GM23338 (cell line): ENCODE measurements around the gene EXD3. TPM values are rescaled to one million over a fixed set of nuclear protein-coding genes. Genes with fewer than 3 reads are reported as not detected.

Experiments
- ATAC-seq: fragments of 200-7000 bp; cut with Tn5 transposase; 3 replicates; pipeline ENCODE4 v1.9.1; 2020
- DNase-seq: peaks from one replicate; pipeline ENCODE4 v3.0.0-alpha.2; 2015; ENCODE audit warnings: low spot score
- H2AFZ ChIP-seq: fragments of 200-600 bp; sonication (generic); 2 replicates; pipeline ENCODE4 v1.8.0; 2016; ENCODE audit warnings: antibody characterized with exemption, mild to moderate bottlenecking, moderate library complexity
- H3F3A ChIP-seq: fragments of 200-600 bp; sonication (generic); replicated peaks from 2 replicates; pipeline ENCODE4 v1.8.0; 2017; ENCODE audit warnings: antibody characterized with exemption, mixed run types, low read depth
- H3K27ac ChIP-seq: fragments of 200-600 bp; sonication (generic); 2 replicates; pipeline ENCODE4 v1.6.1; 2016; ENCODE audit warnings: low read depth
- H3K27me3 ChIP-seq: fragments of 200-600 bp; sonication (generic); 2 replicates; pipeline ENCODE4 v1.8.0; 2016; ENCODE audit warnings: mild to moderate bottlenecking, mixed run types, moderate library complexity; ENCODE audit not compliant: insufficient read depth
- H3K36me3 ChIP-seq: fragments of 200-600 bp; sonication (generic); 2 replicates; pipeline ENCODE4 v1.8.0; 2016; ENCODE audit warnings: mild to moderate bottlenecking; ENCODE audit not compliant: insufficient read depth
- H3K4me1 ChIP-seq: fragments of 200-600 bp; sonication (generic); 2 replicates; pipeline ENCODE4 v1.8.0; 2016; ENCODE audit warnings: mild to moderate bottlenecking, moderate library complexity; ENCODE audit not compliant: insufficient read depth
- H3K4me2 ChIP-seq: fragments of 200-600 bp; sonication (generic); 2 replicates; pipeline ENCODE4 v1.7.1; 2017; ENCODE audit warnings: mixed run types
- H3K4me3 ChIP-seq: fragments of 200-600 bp; sonication (generic); 2 replicates; pipeline ENCODE4 v1.6.1; 2016; ENCODE audit warnings: mixed run types
- H3K79me2 ChIP-seq: fragments of 200-600 bp; sonication (generic); replicated peaks from 2 replicates; pipeline ENCODE4 v1.8.0; 2017; ENCODE audit warnings: mild to moderate bottlenecking; ENCODE audit not compliant: insufficient read depth
- H3K9me2 ChIP-seq: fragments of 200-600 bp; sonication (generic); 2 replicates; pipeline ENCODE4 v1.8.0; 2017; ENCODE audit not compliant: insufficient read depth
- H4K20me1 ChIP-seq: fragments of 200-600 bp; sonication (generic); replicated peaks from 2 replicates; pipeline ENCODE4 v1.8.0; 2017; ENCODE audit warnings: mild to moderate bottlenecking; ENCODE audit not compliant: insufficient read depth
- H3K27ac Mint-ChIP-seq: 2 replicates; pipeline ENCODE4 v1.8.0; 2020; ENCODE audit warnings: inconsistent platforms, mild to moderate bottlenecking, moderate library complexity, mixed read lengths
- H3K27me3 Mint-ChIP-seq: 3 replicates; pipeline ENCODE4 v1.8.0; 2022; ENCODE audit warnings: low read depth, mild to moderate bottlenecking, moderate library complexity, mixed read lengths, inconsistent platforms; ENCODE audit not compliant: insufficient read depth, poor library complexity
- H3K36me3 Mint-ChIP-seq: 3 replicates; pipeline ENCODE4 v1.8.0; 2021; ENCODE audit warnings: low read depth, mild to moderate bottlenecking, inconsistent platforms, moderate library complexity, mixed read lengths
- H3K4me1 Mint-ChIP-seq: 3 replicates; pipeline ENCODE4 v1.8.0; 2020; ENCODE audit warnings: mild to moderate bottlenecking, inconsistent platforms, mixed read lengths
- H3K4me3 Mint-ChIP-seq: 3 replicates; pipeline ENCODE4 v1.8.0; 2021; ENCODE audit warnings: moderate library complexity, mild to moderate bottlenecking, inconsistent platforms, mixed read lengths
- H3K9me3 Mint-ChIP-seq: 3 replicates; pipeline ENCODE4 v1.8.0; 2020; ENCODE audit warnings: moderate library complexity, mild to moderate bottlenecking, inconsistent platforms, mixed read lengths
- CREB1 ChIP-seq: fragments of 250-450 bp; sonication (Bioruptor Pico); IDR thresholded peaks from 2 replicates; pipeline ENCODE4 v1.5.0; 2020; ENCODE audit warnings: low read depth, mild to moderate bottlenecking, moderate library complexity
- CTCF ChIP-seq, 2 experiments: fragments of 200-600 bp in 1 of 2; sonication (generic) in 1 of 2; conservative IDR thresholded peaks; 2 replicates each; pipeline versions ENCODE4 v1.5.1 to v1.6.1; 2016 to 2017; ENCODE audit warnings: antibody characterized with exemption in 2 of 2, low read depth in 2 of 2, mild to moderate bottlenecking in 2 of 2, moderate library complexity in 1 of 2
- ETS1 ChIP-seq: IDR thresholded peaks from 2 replicates; pipeline ENCODE4 v1.6.1; 2016; ENCODE audit warnings: antibody characterized with exemption
- EZH2 ChIP-seq: fragments of 200-600 bp; sonication (generic); IDR thresholded peaks from one replicate; pipeline ENCODE4 v1.8.0; 2017; ENCODE audit warnings: antibody characterized with exemption, mild to moderate bottlenecking, low read depth; ENCODE audit not compliant: unreplicated experiment
- EZH2phosphoT487 ChIP-seq: fragments of 200-600 bp; sonication (generic); IDR thresholded peaks from one replicate; pipeline ENCODE4 v1.8.1; 2018; ENCODE audit warnings: antibody characterized with exemption; ENCODE audit not compliant: unreplicated experiment
- JUNB ChIP-seq: IDR thresholded peaks from one replicate; pipeline ENCODE4 v1.6.1; 2016; ENCODE audit warnings: antibody characterized with exemption; ENCODE audit not compliant: unreplicated experiment
- NANOG ChIP-seq: IDR thresholded peaks from 2 replicates; pipeline ENCODE4 v1.6.1; 2016; ENCODE audit warnings: antibody characterized with exemption, borderline replicate concordance
- POLR2AphosphoS5 ChIP-seq: IDR thresholded peaks from 2 replicates; pipeline ENCODE4 v1.6.1; 2016; ENCODE audit warnings: antibody characterized with exemption, low read depth
- REST ChIP-seq: IDR thresholded peaks from one replicate; pipeline ENCODE4 v1.6.1; 2018; ENCODE audit warnings: antibody characterized with exemption; ENCODE audit not compliant: unreplicated experiment
- STAT1 ChIP-seq: IDR thresholded peaks from one replicate; pipeline ENCODE4 v1.6.1; 2016; ENCODE audit warnings: antibody characterized with exemption; ENCODE audit not compliant: unreplicated experiment
- ZNF114 ChIP-seq: fragments of 250-450 bp; sonication (Bioruptor Pico); IDR thresholded peaks from 2 replicates; pipeline ENCODE4 v1.5.0; 2020; ENCODE audit warnings: mild to moderate bottlenecking, moderate library complexity
- ZNF331 ChIP-seq: fragments of 250-450 bp; sonication (Bioruptor Pico); IDR thresholded peaks from 2 replicates; pipeline ENCODE4 v1.5.0; 2020; ENCODE audit warnings: low read depth, mild to moderate bottlenecking, moderate library complexity
- ZNF462 ChIP-seq: fragments of 250-450 bp; sonication (Bioruptor Pico); IDR thresholded peaks from 2 replicates; pipeline ENCODE4 v1.5.0; 2020; ENCODE audit warnings: mild to moderate bottlenecking, moderate library complexity
- polyA plus RNA-seq: library from polyadenylated mRNA; unstranded; fragments of >200 nt; fragmentation: Nextera tagmentation; extraction: Ambion mirVana; gene quantifications from 2 replicates; pipeline ENCODE4 v1.2.1, GENCODE V29; 2016
- total RNA-seq: library from RNA; depleted of rRNA; stranded (reverse); fragments of >200 nt; shearing (Covaris generic); gene quantifications from 2 replicates; pipeline ENCODE4 v1.2.3, GENCODE V29; 2014

Gene EXD3
- total and polyA plus RNA-seq, 2 experiments from 2014 or later: 3.6 to 9.7 TPM

DNA sequence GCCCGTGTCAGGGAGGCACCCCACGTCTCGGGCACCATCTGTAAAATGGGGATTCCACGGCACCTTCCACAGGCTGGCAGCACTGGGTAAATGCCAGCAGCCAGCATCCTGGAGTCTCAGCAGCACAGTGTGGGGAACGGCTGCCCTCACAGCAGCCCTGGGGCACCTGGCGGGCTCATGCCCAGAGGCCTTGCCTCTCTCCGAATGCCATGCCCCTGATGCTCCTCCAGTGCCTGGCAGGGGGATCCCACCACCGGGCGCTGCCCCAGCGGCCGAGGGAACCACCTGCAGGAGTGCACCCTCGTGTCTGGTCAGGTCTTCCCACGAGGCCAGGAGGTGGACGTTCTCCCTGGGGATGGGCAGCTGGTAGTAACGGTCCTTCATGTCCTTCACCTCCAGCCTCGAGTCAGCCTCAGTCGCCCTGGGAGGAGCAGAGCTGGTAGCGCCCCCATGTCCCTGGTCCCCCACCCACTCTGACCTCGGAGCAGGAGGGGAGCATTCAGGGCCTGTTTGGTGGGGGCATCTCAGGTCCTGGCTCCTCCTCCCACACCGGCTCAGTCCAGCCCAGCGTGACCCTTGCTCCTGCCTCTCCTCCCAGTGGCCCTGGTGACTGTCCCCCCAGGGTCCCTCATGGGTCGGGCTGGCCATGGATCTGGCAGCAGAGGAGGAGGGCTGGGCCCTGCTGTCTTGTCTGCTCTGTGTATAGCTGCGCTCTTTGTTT is 71.0 kb downstream of the EXD3 start:
- TF ChIP-seq ZNF114: no peak
- no peak for TF ChIP-seq EZH2phosphoT487
- TF ChIP-seq ZNF331 (CRISPR knock-in tag): no peak
- no peak for TF ChIP-seq JUNB
- TF ChIP-seq POLR2AphosphoS5: no peak
- TF ChIP-seq CTCF (conservative IDR thresholded peaks at IDR 0.05; ENCODE audit: low read depth in 2 of 2): no peak
- no peak for TF ChIP-seq CREB1 (CRISPR knock-in tag)
- TF ChIP-seq NANOG: no peak
- TF ChIP-seq EZH2: no peak
- TF ChIP-seq STAT1: no peak
- no peak for TF ChIP-seq ZNF462 (CRISPR knock-in tag)
- TF ChIP-seq ETS1: no peak
- no peak for TF ChIP-seq REST
- H3K4me1 ChIP-seq: no peaks in the 10 kb centered on the region
- H2AFZ ChIP-seq: no peak overlapping the region
- H3K9me2 ChIP-seq: no peaks in the 10 kb centered on the region
- ATAC-seq: no peak
- H3K27ac ChIP-seq: no peak overlapping the region
- H3K27me3 ChIP-seq: no peaks in the 10 kb centered on the region
- H3K4me3 ChIP-seq: no peak overlapping the region
- H3K27ac Mint-ChIP-seq: no peak overlapping the region
- H3K36me3 ChIP-seq: no peaks in the 10 kb centered on the region; the same call in 1 of the 2 replicates
- H3K36me3 Mint-ChIP-seq: peaks cover 18% of the 10 kb centered on the region
- H3K4me2 ChIP-seq: no peak overlapping the region
- H3K4me3 Mint-ChIP-seq: no peak overlapping the region
- no peaks in the 10 kb centered on the region for H4K20me1 ChIP-seq
- DNase-seq: no peak
- H3K9me3 Mint-ChIP-seq: peaks cover 55% of the 10 kb centered on the region
- H3K79me2 ChIP-seq: no peaks in the 10 kb centered on the region
- H3K4me1 Mint-ChIP-seq: no peaks in the 10 kb centered on the region
- no peaks in the 10 kb centered on the region for H3F3A ChIP-seq
- peaks cover 2% of the 10 kb centered on the region for H3K27me3 Mint-ChIP-seq
